Limb (tissue), 2 donors: Measurements from ENCODE around the gene ABHD17A.

ENCODE experiments used
- DNase-seq, 2 donors: peaks; one replicate each; pipeline ENCODE4 v3.0.0-alpha.2; 2016; ENCODE audit errors: extremely low spot score in 2 of 2

ABHD17A gene

GRCh38 chr19:1864480-1865171 lies 20.7 kb downstream of the ABHD17A start:
- DNase-seq = peak in 1 of 2 donors; percentile 81

GRCh38 chr19:1863638-1864479 lies 21.4 kb downstream of the ABHD17A start:
- DNase-seq = peak; percentile 92 to 96

- no peak for DNase-seq
These were observed 22.0 kb downstream of the ABHD17A start, which contains the start of gene KLF16 for GRCh38 chr19:1863328-1863637. Gene KLF16 (minus strand): TSS chr19:1863579. CDS start chr19:1863497, 82 bp downstream.

GRCh38 chr19:1862424-1863327 lies 22.6 kb downstream of the ABHD17A start:
- DNase-seq = peak in 1 of 2 donors; percentile 78

- no peak for DNase-seq
These were observed 23.2 kb downstream of the ABHD17A start for GRCh38 chr19:1862068-1862423.

- DNase-seq = no peak
These were observed 23.7 kb downstream of the ABHD17A start for GRCh38 chr19:1861599-1862031.

- no peak for DNase-seq
These were observed 24.3 kb downstream of the ABHD17A start for GRCh38 chr19:1860821-1861598.

- DNase-seq = peak; percentile 87
These were observed 25.1 kb downstream of the ABHD17A start for GRCh38 chr19:1860042-1860775.

- no peak for DNase-seq
These were observed 25.9 kb downstream of the ABHD17A start for GRCh38 chr19:1859331-1859781.

- DNase-seq = no peak
These were observed 26.7 kb downstream of the ABHD17A start for GRCh38 chr19:1858412-1859081.

GRCh38 chr19:1857648-1858326 lies 27.5 kb downstream of the ABHD17A start:
- DNase-seq = no peak

GRCh38 chr19:1856698-1857603 lies 28.3 kb downstream of the ABHD17A start:
- peak; percentile 54 to 81 for DNase-seq

GRCh38 chr19:1856345-1856697 lies 29.0 kb downstream of the ABHD17A start:
- DNase-seq = no peak

- DNase-seq = no peak
These were observed 29.5 kb downstream of the ABHD17A start for GRCh38 chr19:1855828-1856255.

- DNase-seq = peak; percentile 87 to 91
These were observed 30.1 kb downstream of the ABHD17A start for GRCh38 chr19:1855040-1855827.

- no peak for DNase-seq
These were observed 30.7 kb downstream of the ABHD17A start for GRCh38 chr19:1854542-1855039.

GRCh38 chr19:1854039-1854541 lies 31.2 kb downstream of the ABHD17A start:
- DNase-seq = no peak
